HCT116 (cell line): ENCODE measurements around the gene LNPEP. TPM values are rescaled to one million over a fixed set of nuclear protein-coding genes. Genes with fewer than 3 reads are reported as not detected.

ENCODE experiments used
- ATAC-seq: fragments of 200-7000 bp; cut with Tn5 transposase; 2 replicates; pipeline ENCODE4 v1.9.1; 2020; ENCODE audit warnings: mild to moderate bottlenecking, moderate library complexity
- BruUV-seq: library from RNA; stranded (reverse); fragments of 400-500 nt; replicated peaks from 2 replicates; lab custom pipeline; 2021; lab: Mats Ljungman, UMichigan
- CTCF ChIA-PET: fragments of 300-600 bp; sonication (Branson Sonifier 250); formaldehyde crosslinking; loops from one replicate; lab custom pipeline; 2021; ENCODE audit warnings: antibody characterized with exemption; lab: Charles Lee
- POLR2A ChIA-PET: fragments of 300-600, 350-600 bp; sonication (Branson Sonifier 250); formaldehyde crosslinking; loops from one replicate; lab custom pipeline; 2021; ENCODE audit warnings: antibody characterized with exemption; lab: Charles Lee
- RAD21 ChIA-PET, 2 experiments: fragments of 300-600 bp; sonication (Branson Sonifier 250); formaldehyde crosslinking; loops; one replicate each; lab custom pipeline; 2023; ENCODE audit warnings: low total read pairs in 2 of 2; ENCODE audit not compliant: uncharacterized antibody in 2 of 2, unreplicated experiment in 2 of 2, low non-redundant PET in 1 of 2; lab: Charles Lee
- DNase-seq: peaks from one replicate; pipeline ENCODE4 v3.0.0-alpha.2; 2010; ENCODE audit warnings: low read depth, low spot score
- H2AFZ ChIP-seq: fragments of 200-600 bp; shearing (Covaris generic), sonication (generic); 2 replicates; pipeline ENCODE4 v1.6.1; 2017; ENCODE audit warnings: low read depth, mixed run types, mixed read lengths, antibody characterized with exemption, low read length; ENCODE audit not compliant: poor library complexity, severe bottlenecking
- H3K27ac ChIP-seq: 2 replicates; pipeline ENCODE4 v1.5.1; 2012; ENCODE audit warnings: low read depth, low read length
- H3K27me3 ChIP-seq: fragments of 200-600 bp; sonication (generic); 2 replicates; pipeline ENCODE4 v1.6.1; 2016; ENCODE audit warnings: mixed run types, low read length, mixed read lengths; ENCODE audit not compliant: insufficient read depth
- H3K36me3 ChIP-seq, 2 experiments: fragments of 200-500 bp in 1 of 2; fragments of 200-600 bp in 1 of 2; sonication (Bioruptor generic) in 1 of 2; sonication (generic) in 1 of 2; 2 replicates each; pipeline versions ENCODE4 v1.5.1 to v1.6.1; 2014 to 2016; ENCODE audit warnings: low read length in 2 of 2, inconsistent platforms in 1 of 2, mixed read lengths in 1 of 2, mixed run types in 1 of 2; ENCODE audit not compliant: insufficient read depth in 2 of 2, control insufficient read depth in 1 of 2
- H3K4me1 ChIP-seq, 2 experiments: fragments of 200-600 bp in 1 of 2; sonication (generic) in 1 of 2; 2 replicates each; pipeline versions ENCODE4 v1.5.1 to v1.6.1; 2012 to 2017; ENCODE audit warnings: low read length in 2 of 2, inconsistent platforms in 1 of 2, mild to moderate bottlenecking in 1 of 2, mixed read lengths in 1 of 2, mixed run types in 1 of 2, moderate library complexity in 1 of 2; ENCODE audit not compliant: insufficient read depth in 2 of 2, control insufficient read depth in 1 of 2
- H3K4me2 ChIP-seq: fragments of 200-600 bp; sonication (generic); 2 replicates; pipeline ENCODE4 v1.6.1; 2017; ENCODE audit warnings: mixed run types, low read length, mixed read lengths
- H3K4me3 ChIP-seq, 2 experiments: fragments of 200-600 bp in 1 of 2; sonication (generic) in 1 of 2; replicated peaks in 1 of 2; 2 replicates each; pipeline ENCODE4 v1.5.1; 2011 to 2016; ENCODE audit warnings: low read length in 2 of 2, control low read depth in 1 of 2, low read depth in 1 of 2, mild to moderate bottlenecking in 1 of 2, mixed read lengths in 1 of 2, mixed run types in 1 of 2
- H3K79me2 ChIP-seq: fragments of 200-600 bp; sonication (generic); 2 replicates; pipeline ENCODE4 v1.6.1; 2017; ENCODE audit warnings: mild to moderate bottlenecking, mixed run types, low read length, moderate library complexity, mixed read lengths; ENCODE audit not compliant: insufficient read depth
- H3K9ac ChIP-seq: fragments of 200-600 bp; sonication (generic); 2 replicates; pipeline ENCODE4 v1.6.1; 2016; ENCODE audit warnings: low read length, mixed read lengths
- H3K9me2 ChIP-seq: fragments of 200-600 bp; sonication (generic), shearing (Covaris generic); 2 replicates; pipeline ENCODE4 v1.6.1; 2017; ENCODE audit warnings: mixed run types, mild to moderate bottlenecking, moderate library complexity; ENCODE audit not compliant: insufficient read depth
- H3K9me3 ChIP-seq, 2 experiments: fragments of 200-500 bp in 1 of 2; fragments of 200-600 bp in 1 of 2; sonication (Bioruptor generic) in 1 of 2; sonication (generic) in 1 of 2; 2 replicates each; pipeline ENCODE4 v1.6.1; 2014 to 2017; ENCODE audit warnings: low read length in 2 of 2, mixed read lengths in 2 of 2, inconsistent platforms in 1 of 2, low read depth in 1 of 2, mild to moderate bottlenecking in 1 of 2, mixed run types in 1 of 2, moderate library complexity in 1 of 2; ENCODE audit not compliant: control insufficient read depth in 1 of 2, insufficient read depth in 1 of 2
- H4K20me1 ChIP-seq: fragments of 200-600 bp; sonication (generic), shearing (Covaris generic); 2 replicates; pipeline ENCODE4 v1.6.1; 2017; ENCODE audit warnings: mixed run types, mild to moderate bottlenecking, moderate library complexity; ENCODE audit not compliant: insufficient read depth
- ATF3 ChIP-seq: IDR thresholded peaks from 2 replicates; pipeline ENCODE4 v1.6.1; 2012
- CBX3 ChIP-seq: IDR thresholded peaks from 2 replicates; pipeline ENCODE4 v1.6.1; 2012; ENCODE audit warnings: low read depth
- EGR1 ChIP-seq: IDR thresholded peaks from 2 replicates; pipeline ENCODE4 v1.6.1; 2012; ENCODE audit warnings: low read depth
- ELF1 ChIP-seq: IDR thresholded peaks from 2 replicates; pipeline ENCODE4 v1.6.1; 2012; ENCODE audit warnings: low read depth, borderline replicate concordance
- EZH2 ChIP-seq: fragments of 200-600 bp; sonication (generic); IDR thresholded peaks from 2 replicates; pipeline ENCODE4 v1.6.1; 2017; ENCODE audit warnings: antibody characterized with exemption, mixed run types
- EZH2phosphoT487 ChIP-seq: fragments of 200-600 bp; IDR thresholded peaks from 2 replicates; pipeline ENCODE4 v1.6.1; 2018; ENCODE audit warnings: antibody characterized with exemption, borderline replicate concordance
- JUND ChIP-seq: IDR thresholded peaks from 2 replicates; pipeline ENCODE4 v1.6.1; 2012
- MAX ChIP-seq: IDR thresholded peaks from 2 replicates; pipeline ENCODE4 v1.6.1; 2012
- POLR2A ChIP-seq: IDR thresholded peaks from 2 replicates; pipeline ENCODE4 v1.7.0; 2011; ENCODE audit warnings: borderline replicate concordance; ENCODE audit not compliant: insufficient read depth, insufficient read length; ENCODE audit errors: extremely low read depth
- POLR2AphosphoS5 ChIP-seq: IDR thresholded peaks from 2 replicates; pipeline ENCODE4 v1.6.1; 2011; ENCODE audit warnings: mild to moderate bottlenecking, low read depth, low read length, moderate library complexity
- RAD21 ChIP-seq: IDR thresholded peaks from 2 replicates; pipeline ENCODE4 v1.6.1; 2012; ENCODE audit warnings: low read depth, mild to moderate bottlenecking
- REST ChIP-seq: IDR thresholded peaks from 2 replicates; pipeline ENCODE4 v1.6.1; 2012; ENCODE audit warnings: low read depth
- SIN3A ChIP-seq: IDR thresholded peaks from 2 replicates; pipeline ENCODE4 v1.6.1; 2012; ENCODE audit warnings: low read depth
- SP1 ChIP-seq: IDR thresholded peaks from 2 replicates; pipeline ENCODE4 v1.6.1; 2012; ENCODE audit warnings: low read depth
- SRF ChIP-seq: IDR thresholded peaks from 2 replicates; pipeline ENCODE4 v1.6.1; 2012; ENCODE audit warnings: low read depth
- TCF7L2 ChIP-seq: IDR thresholded peaks from 2 replicates; pipeline ENCODE4 v1.7.0; 2011; ENCODE audit warnings: borderline replicate concordance, inconsistent platforms; ENCODE audit not compliant: insufficient read depth, insufficient read length; ENCODE audit errors: extremely low read depth
- YY1 ChIP-seq: IDR thresholded peaks from 2 replicates; pipeline ENCODE4 v1.6.1; 2011; ENCODE audit warnings: low read length, low read depth, moderate library complexity, mild to moderate bottlenecking; ENCODE audit not compliant: insufficient replicate concordance; ENCODE audit errors: extremely low read depth
- ZFX ChIP-seq: fragments of 450-650 bp; IDR thresholded peaks from 2 replicates; pipeline ENCODE4 v1.6.1; 2017
- intact Hi-C: fragments of 100-400 bp; cut with micrococcal nuclease; formaldehyde crosslinking; loops from 2 replicates; pipeline ENCODE4 v1.10.0; 2022
- total RNA-seq: library from RNA; stranded (reverse); gene quantifications from one replicate; pipeline ENCODE4 v1.2.1, GENCODE V29; 2021; ENCODE audit not compliant: unreplicated experiment
- TF ChIP-seq, protein P1 (sequence below), 3 experiments: fragments of 200-600 bp in 1 of 3; sonication (generic) in 1 of 3; IDR thresholded peaks in 2 of 3; conservative IDR thresholded peaks in 1 of 3; 2 replicates each; pipeline ENCODE4 v1.5.1; 2012 to 2017; ENCODE audit warnings: low read depth in 2 of 3, low read length in 2 of 3, antibody characterized with exemption in 1 of 3, borderline replicate concordance in 1 of 3, control low read depth in 1 of 3, mild to moderate bottlenecking in 1 of 3, mixed read lengths in 1 of 3, mixed run types in 1 of 3, moderate library complexity in 1 of 3; ENCODE audit not compliant: insufficient read depth in 1 of 3

The LNPEP gene
- total RNA-seq, 1 experiment from 2014 or later = 14.9 TPM

GRCh38 chr5:97009212-97009898 lies 73.5 kb downstream of the LNPEP start:
- no peak for DNase-seq
- Histone ChIP-seq H3K4me2 (no peak overlapping the region), H4K20me1 (no peaks in the 10 kb centered on the region), H2AFZ (no peak overlapping the region), H3K36me3 (no peaks in the 10 kb centered on the region; a peak in 1 of 4 replicates), H3K9ac (no peak overlapping the region), H3K27me3 (no peaks in the 10 kb centered on the region), H3K4me3 (no peak overlapping the region), H3K27ac (no peak overlapping the region), H3K9me3 (no peaks in the 10 kb centered on the region), H3K4me1 (no peaks in the 10 kb centered on the region), H3K9me2 (no peaks in the 10 kb centered on the region), H3K79me2 (no peaks in the 10 kb centered on the region)
- TF ChIP-seq CBX3 (no peak), REST (no peak), MAX (no peak), ZFX (no peak), POLR2A (no peak), YY1 (no peak), SRF (no peak), SIN3A (no peak), EGR1 (no peak), TCF7L2 (no peak), SP1 (no peak), EZH2phosphoT487 (no peak), ATF3 (no peak), POLR2AphosphoS5 (no peak), JUND (no peak), RAD21 (no peak), EZH2 (no peak), ELF1 (no peak)
- TF ChIP-seq, protein P1, sequence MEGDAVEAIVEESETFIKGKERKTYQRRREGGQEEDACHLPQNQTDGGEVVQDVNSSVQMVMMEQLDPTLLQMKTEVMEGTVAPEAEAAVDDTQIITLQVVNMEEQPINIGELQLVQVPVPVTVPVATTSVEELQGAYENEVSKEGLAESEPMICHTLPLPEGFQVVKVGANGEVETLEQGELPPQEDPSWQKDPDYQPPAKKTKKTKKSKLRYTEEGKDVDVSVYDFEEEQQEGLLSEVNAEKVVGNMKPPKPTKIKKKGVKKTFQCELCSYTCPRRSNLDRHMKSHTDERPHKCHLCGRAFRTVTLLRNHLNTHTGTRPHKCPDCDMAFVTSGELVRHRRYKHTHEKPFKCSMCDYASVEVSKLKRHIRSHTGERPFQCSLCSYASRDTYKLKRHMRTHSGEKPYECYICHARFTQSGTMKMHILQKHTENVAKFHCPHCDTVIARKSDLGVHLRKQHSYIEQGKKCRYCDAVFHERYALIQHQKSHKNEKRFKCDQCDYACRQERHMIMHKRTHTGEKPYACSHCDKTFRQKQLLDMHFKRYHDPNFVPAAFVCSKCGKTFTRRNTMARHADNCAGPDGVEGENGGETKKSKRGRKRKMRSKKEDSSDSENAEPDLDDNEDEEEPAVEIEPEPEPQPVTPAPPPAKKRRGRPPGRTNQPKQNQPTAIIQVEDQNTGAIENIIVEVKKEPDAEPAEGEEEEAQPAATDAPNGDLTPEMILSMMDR (IDR thresholded peaks at IDR 0.05 in 2 of 3, conservative IDR thresholded peaks at IDR 0.05 in 1 of 3; ENCODE audit: borderline replicate concordance in 1 of 3, insufficient read depth in 1 of 3, low read depth in 2 of 3, low read length in 2 of 3) = no peak
- BruUV-seq = no TSS peak
- no peak for ATAC-seq
- ChIA-PET RAD21 (no interaction called here), POLR2A (no interaction called here), CTCF (no interaction called here)
- intact Hi-C loops = no loop called here
